ENCODE data around the gene HHAT. TPM values are rescaled to one million over a fixed set of nuclear protein-coding genes. Genes with fewer than 3 reads are reported as not detected.

HHAT gene
- total and polyA plus RNA-seq, 2 of the 4 experiments (the other 2 are of a cell fraction) = 1.7 to 2.5 TPM

GRCh38 chr1:210722410-210723081 is 393.8 kb downstream of the HHAT start:
- Histone ChIP-seq H4K20me1 (ENCODE audit: insufficient read depth, low read length) (no peaks in the 10 kb centered on the region), H4K91ac (ENCODE audit: insufficient read depth, low read depth, low read length) (no peak overlapping the region), H3K36me3 (ENCODE audit: control insufficient read depth, insufficient read depth, low read length) (no peaks in the 10 kb centered on the region), H3K9ac (ENCODE audit: low read depth, low read length) (no peak overlapping the region), H3K4me3 (ENCODE audit: insufficient read depth, low read depth, low read length) (no peak overlapping the region), H3K4me1 (ENCODE audit: control insufficient read depth, insufficient read depth, low read length) (no peaks in the 10 kb centered on the region), H2BK15ac (ENCODE audit: low read depth, low read length) (no peak overlapping the region), H2BK5ac (ENCODE audit: low read depth, low read length, poor library complexity, severe bottlenecking) (no peak overlapping the region), H2BK120ac (ENCODE audit: low read depth, low read length) (no peak overlapping the region), H2AFZ (replicated peaks; ENCODE audit: low read length, poor library complexity) (no peak overlapping the region), H3K27me3 (ENCODE audit: control insufficient read depth, insufficient read depth, low read length) (no peaks in the 10 kb centered on the region), H3K9me1 (ENCODE audit: insufficient read depth, low read length) (no peaks in the 10 kb centered on the region), H4K5ac (ENCODE audit: low read depth, low read length) (no peak overlapping the region), H4K8ac (ENCODE audit: low read depth in 2 of 2, low read length in 2 of 2) (no peak overlapping the region), H3K79me1 (ENCODE audit: low read depth in 1 of 2, low read length in 2 of 2) (no peaks in the 10 kb centered on the region), H2BK20ac (ENCODE audit: low read depth, low read length) (no peak overlapping the region), H2AK9ac (replicated peaks; ENCODE audit: low read depth, low read length, poor library complexity) (no peak overlapping the region), H3K18ac (ENCODE audit: low read depth, low read length) (no peak overlapping the region), H3K14ac (replicated peaks; ENCODE audit: low read depth, low read length) (no peak overlapping the region), H2AK5ac (ENCODE audit: low read depth, low read length) (no peak overlapping the region), H3K56ac (ENCODE audit: extremely low read depth, insufficient read depth, low read length) (no peak overlapping the region), H3K27ac (ENCODE audit: insufficient read depth, low read length) (no peak overlapping the region), H3K9me3 (ENCODE audit: control insufficient read depth, insufficient read depth, low read length) (no peaks in the 10 kb centered on the region), H3K23ac (ENCODE audit: low read depth, low read length) (no peak overlapping the region), H3K4ac (ENCODE audit: low read depth, low read length) (no peak overlapping the region), H3K4me2 (ENCODE audit: low read depth, low read length) (no peak overlapping the region)
- WGBS, 2 experiments (ENCODE audit: extremely low coverage in 2 of 2, insufficient read length in 1 of 2) = no CpG with 5 or more reads among the region's 1 CpG
- DNase-seq = no peak
- intact Hi-C loops (cut with micrococcal nuclease) (no loop called here), in situ Hi-C loops (cut with MboI; ENCODE audit: low sequenced_read_pairs) (no loop called here), dilution Hi-C loops (cut with HindIII; ENCODE audit: low sequenced_read_pairs, unreplicated experiment) (no loop called here)
- ATAC-seq (ENCODE audit: low read depth) = no peak
- ChIA-PET CTCF (no interaction called here), POLR2A (ENCODE audit: unreplicated experiment) (no interaction called here)
- BruUV-seq (replicated peaks) = no TSS peak
- TF ChIP-seq BHLHE40 (IDR thresholded peaks at IDR 0.05; ENCODE audit: low read depth, low read length) = no peak
